ENCODE data around the gene BCL7C.

DNA sequence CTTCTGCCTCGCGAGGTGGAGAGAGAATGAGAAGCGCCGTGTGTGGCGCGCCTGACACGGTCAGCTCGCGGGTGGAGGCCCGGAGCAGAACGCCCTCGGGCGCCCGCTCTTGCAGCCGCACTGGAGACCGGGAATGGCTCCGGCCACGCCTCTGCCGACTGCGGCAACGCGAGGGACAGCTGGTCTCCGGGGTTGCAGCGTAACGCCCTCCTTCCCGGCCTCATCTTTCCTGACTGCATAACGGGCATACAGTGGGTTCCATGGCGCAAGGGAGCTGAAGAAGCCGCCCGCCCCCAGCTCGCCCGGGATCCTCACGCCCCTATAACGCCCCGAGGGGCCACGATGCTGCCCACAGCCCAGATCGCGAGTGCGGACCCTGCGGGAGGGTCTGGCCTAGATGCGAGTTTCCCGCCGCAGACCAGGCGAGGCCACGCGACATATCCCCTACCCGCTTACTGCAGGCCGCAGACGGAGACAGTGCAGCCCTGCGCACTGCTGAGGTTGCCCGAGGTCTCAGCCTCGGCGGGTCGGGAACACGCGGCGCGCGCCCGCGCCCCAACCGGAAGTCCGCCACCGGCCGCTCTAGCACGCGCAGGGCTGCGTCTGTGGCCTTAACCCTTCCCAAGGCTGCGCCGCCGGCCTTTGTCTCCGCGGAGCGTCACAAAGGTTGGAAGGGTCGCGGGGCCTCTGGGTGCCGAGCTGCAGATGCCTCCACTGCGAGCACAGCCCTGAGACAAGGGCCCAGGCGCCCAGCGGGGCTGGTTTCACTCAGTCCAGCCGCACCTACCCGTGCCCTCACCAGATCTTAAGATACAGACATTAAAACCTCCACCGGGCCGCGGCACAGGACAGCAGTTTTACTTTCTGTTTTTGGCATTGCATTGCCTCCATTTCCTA lies 18.8 kb downstream of the BCL7C start:
- TF ChIP-seq, protein P1, sequence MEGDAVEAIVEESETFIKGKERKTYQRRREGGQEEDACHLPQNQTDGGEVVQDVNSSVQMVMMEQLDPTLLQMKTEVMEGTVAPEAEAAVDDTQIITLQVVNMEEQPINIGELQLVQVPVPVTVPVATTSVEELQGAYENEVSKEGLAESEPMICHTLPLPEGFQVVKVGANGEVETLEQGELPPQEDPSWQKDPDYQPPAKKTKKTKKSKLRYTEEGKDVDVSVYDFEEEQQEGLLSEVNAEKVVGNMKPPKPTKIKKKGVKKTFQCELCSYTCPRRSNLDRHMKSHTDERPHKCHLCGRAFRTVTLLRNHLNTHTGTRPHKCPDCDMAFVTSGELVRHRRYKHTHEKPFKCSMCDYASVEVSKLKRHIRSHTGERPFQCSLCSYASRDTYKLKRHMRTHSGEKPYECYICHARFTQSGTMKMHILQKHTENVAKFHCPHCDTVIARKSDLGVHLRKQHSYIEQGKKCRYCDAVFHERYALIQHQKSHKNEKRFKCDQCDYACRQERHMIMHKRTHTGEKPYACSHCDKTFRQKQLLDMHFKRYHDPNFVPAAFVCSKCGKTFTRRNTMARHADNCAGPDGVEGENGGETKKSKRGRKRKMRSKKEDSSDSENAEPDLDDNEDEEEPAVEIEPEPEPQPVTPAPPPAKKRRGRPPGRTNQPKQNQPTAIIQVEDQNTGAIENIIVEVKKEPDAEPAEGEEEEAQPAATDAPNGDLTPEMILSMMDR (IDR thresholded peaks at IDR 0.05) = no peak
- no peak for TF ChIP-seq ZFX (IDR thresholded peaks at IDR 0.05; ENCODE audit: borderline replicate concordance)

Data from 22Rv1 (cell line).